IPS DF 4.7 (cell line): ENCODE measurements around the gene PYCR2.
"Not testable (repeated sequence)": the region's sequence is repeated elsewhere in the genome, so short reads cannot be mapped to it uniquely, and the experiment has no call there.

Source experiments
- DNase-seq: peaks from one replicate; pipeline ENCODE4 v3.0.0-alpha.2; 2013; ENCODE audit warnings: low spot score; ENCODE audit errors: extremely low read depth

The PYCR2 gene

GRCh38 chr1:225892307-225892706 lies 31.7 kb downstream of the PYCR2 start:
- DNase-seq = no peak

GRCh38 chr1:225891229-225891972 lies 32.6 kb downstream of the PYCR2 start:
- DNase-seq = no peak

- no peak for DNase-seq
Measured at GRCh38 chr1:225890346-225891228, 33.5 kb downstream of the PYCR2 start.

GRCh38 chr1:225889743-225890142 lies 34.3 kb downstream of the PYCR2 start:
- no peak for DNase-seq

GRCh38 chr1:225888898-225889601 lies 35.0 kb downstream of the PYCR2 start, which contains the start of gene LEFTY1:
Gene LEFTY1, minus strand, starts transcription at chr1:225889146. Its CDS starts 80 bp downstream, at chr1:225889066.
- DNase-seq = no peak

GRCh38 chr1:225888289-225888897 lies 35.7 kb downstream of the PYCR2 start:
- no peak for DNase-seq

GRCh38 chr1:225887554-225888288 lies 36.3 kb downstream of the PYCR2 start:
- DNase-seq = not testable (repeated sequence)

GRCh38 chr1:225887030-225887314 lies 37.1 kb downstream of the PYCR2 start:
- no peak for DNase-seq

- no peak for DNase-seq
Measured at GRCh38 chr1:225886159-225887029, 37.7 kb downstream of the PYCR2 start.

- no peak for DNase-seq
Measured at GRCh38 chr1:225885336-225885735, 38.7 kb downstream of the PYCR2 start.

- DNase-seq = no peak
Measured at GRCh38 chr1:225883616-225884265, 40.3 kb downstream of the PYCR2 start.

- DNase-seq = no peak
Measured at GRCh38 chr1:225882694-225883615, 41.1 kb downstream of the PYCR2 start.

- no peak for DNase-seq
Measured at GRCh38 chr1:225881959-225882693, 41.9 kb downstream of the PYCR2 start, which contains the start of gene TMEM63A. Gene TMEM63A, minus strand, starts transcription at chr1:225882380. Its CDS starts 4,800 bp downstream, at chr1:225877580.

- no peak for DNase-seq
Measured at GRCh38 chr1:225881081-225881958, 42.7 kb downstream of the PYCR2 start.

- DNase-seq = no peak
Measured at GRCh38 chr1:225880636-225881035, 43.4 kb downstream of the PYCR2 start.

- no peak for DNase-seq
Measured at GRCh38 chr1:225880222-225880588, 43.8 kb downstream of the PYCR2 start.
